ENCODE results near the gene BRCC3.
A peak's percentile ranks its signal among the peaks of the same experiment; 100 is the strongest.
"Not testable (repeated sequence)": the region's sequence is repeated elsewhere in the genome, so short reads cannot be mapped to it uniquely, and the experiment has no call there.

Gene BRCC3

DNA sequence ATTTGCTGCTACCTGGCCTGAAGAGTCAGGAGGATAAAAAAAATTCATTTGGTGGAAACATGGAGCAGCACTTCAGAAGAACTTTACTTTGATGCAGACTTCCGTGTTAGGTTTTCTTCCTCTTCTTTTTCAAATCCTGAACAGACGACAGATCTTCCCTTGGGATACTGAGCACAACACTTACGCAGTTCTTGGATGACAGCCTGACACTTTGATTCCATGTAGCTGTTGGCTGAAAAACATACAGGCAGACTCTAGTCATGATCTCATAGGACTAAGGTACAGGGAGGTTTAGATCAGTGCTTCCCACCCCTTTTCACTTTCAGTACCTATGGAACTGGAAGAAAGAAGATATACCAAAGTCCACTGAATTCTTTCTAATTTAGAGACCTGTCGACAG, 9.5 kb upstream of the BRCC3 start:
- no peak for DNase-seq

DNA sequence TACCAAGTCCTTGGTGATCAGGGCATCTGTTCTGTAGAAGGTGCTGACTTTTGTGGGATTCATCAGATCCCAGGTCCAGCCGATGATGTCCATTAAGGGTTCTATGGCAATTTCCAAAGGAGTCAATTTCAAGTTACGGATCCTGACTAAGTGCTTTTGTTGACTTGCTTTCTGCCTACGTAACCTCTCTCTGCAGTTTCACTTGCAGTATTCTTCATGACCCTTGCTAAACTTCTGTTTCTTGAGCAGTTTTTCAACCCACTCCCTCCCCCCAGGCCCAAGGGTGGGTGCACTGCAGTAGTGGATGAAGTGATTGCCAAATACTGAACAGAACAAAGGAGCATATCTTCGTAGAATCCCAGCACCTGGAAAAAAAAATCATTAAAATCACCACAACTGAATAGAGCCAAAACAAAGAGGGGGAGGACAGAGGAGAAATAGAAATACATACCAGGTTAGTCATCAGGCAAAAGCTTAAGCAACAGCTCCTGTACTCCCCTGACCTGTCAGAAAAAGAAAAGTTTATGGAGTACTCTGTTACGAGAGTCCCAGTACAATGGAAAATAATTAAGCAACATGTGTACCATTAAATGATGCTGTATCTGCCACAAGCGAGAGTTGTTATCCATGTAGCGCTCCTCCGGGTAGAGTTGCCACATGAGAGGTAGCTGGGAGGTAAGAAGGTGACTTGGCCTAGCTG, 6.1 kb upstream of the BRCC3 start:
- no peak for DNase-seq

DNA sequence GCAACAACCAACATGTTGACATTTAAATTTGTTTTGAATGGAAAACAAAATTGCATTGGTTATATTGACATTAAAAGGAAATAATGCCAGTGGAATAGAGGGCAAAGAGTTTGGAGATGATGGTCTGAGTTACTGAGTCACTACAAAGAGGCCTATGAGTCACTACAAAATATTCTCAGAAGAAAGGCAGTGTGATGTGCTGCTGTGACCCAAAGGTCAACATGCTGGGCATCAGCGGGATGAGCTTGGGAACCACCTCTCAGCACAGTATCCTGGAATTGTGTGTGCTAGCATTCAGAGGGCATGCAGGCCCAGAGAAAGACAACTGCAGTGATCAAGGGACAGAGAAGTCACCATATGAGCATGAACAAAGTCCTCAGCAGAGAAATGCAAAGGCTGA, 3.1 kb upstream of the BRCC3 start:
- no peak for DNase-seq

DNA sequence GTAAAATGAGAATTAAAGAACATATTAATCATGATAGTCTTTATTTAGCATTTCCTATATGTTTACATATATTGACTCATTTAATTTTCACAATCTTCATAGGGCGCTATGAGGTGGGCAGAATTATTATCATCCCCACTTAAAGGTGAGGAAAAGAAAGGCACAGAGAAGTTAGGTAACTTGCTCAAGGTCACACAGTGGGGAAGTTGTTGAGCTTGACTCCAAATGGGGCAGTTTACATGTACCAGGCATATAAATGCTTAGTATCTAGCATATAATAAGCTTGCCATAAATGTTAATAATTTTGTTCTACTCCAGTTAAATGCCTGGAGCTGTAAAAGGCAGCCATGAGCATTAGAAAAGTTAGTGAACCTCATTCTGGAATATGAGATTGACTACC, 1.9 kb upstream of the BRCC3 start:
- DNase-seq: no peak

DNA sequence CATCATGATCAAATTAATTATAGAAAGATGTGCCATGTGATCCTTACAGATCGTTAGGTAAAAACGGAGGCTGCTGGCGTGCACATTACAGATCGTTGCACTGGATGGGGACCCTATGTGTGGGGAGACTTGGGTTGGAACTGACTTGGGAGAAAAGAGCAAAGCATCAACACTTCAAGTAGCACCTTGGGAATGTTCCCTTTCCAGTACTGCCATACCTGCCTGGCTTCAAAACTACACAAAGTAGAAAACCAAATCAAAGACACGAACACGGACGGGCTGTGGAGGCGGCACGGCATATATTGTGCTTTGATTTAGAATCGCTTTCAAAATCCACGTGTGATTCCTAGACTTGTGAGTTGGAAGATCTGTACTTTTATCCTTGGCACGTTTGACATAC, 1.3 kb upstream of the BRCC3 start:
- DNase-seq: no peak

DNA sequence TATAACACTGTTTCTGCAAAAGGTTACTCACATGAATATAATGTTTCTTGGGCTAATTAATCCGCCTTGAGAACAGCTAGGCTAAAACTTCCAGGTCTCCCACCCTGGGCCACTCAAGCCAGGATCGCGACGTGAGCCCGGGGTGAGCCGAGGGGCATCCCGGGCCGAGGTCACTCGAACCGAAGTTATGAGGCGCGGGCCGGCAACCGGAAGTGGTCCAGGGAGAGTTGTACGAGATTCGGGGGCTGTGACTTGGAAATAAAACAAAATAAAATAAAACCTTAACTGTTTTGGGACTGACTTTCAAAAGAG, 689 bp upstream of the BRCC3 start:
- no peak for DNase-seq

DNA sequence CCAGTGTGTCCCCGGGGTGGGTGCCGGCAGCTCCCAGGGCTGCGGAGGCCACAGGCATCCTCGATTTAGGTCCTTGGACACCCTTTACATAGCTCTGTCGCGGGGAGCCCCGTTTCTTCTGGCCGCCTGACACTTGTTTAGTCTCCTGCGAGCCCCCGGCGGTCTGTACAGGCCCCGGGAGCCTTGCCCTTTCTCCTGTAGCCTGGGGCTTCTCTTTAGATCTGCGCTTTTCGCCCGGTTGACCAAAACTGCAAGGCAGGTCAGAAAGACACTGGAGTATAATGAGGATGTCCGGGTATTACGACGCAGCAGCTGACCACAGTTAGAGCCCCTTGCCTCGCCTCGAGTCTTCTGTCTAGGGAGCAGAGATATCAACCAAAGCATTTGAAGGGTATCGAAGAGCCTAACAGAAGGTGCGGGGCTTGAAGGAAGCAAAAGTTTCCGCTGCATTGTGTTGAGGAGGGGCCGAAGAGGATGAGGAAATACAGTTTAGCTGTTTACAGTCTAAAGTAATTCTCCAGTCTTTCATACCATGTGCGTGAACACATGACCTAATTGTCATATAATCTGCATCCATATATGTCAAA, 479 bp downstream of the BRCC3 start:
- DNase-seq: peak; percentile 31

DNA sequence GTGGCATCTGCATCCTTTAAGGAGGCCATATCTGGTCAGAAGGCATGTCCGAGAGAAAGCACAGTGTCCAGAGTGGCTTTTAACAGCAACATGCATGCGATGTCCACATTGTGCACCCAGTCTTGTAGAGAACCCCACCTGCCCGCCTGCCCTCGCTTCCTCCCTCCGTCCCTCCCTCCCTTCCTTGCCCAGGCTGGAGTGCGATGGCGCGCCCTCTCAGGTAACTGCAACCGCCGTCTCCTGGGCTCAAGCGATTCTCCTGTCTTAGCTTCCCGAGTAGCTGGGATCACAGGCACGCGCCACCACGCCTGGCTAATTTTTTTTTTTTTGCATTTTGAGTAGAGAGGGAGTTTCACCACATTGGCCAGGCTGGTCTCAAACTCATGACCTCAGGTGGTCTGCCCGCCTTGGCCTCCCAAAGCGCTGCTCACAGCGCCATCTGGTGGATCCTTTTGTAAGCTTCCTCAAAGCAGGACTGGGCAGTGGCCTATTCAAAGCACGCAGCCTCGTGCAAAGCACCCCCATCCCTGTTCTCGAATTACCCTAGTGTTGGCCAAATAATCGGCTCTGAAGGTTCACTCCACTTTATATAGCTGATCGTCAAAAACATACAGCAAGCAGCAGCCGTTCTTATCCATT, 15.0 kb downstream of the BRCC3 start:
- peak; percentile 52 for DNase-seq

DNA sequence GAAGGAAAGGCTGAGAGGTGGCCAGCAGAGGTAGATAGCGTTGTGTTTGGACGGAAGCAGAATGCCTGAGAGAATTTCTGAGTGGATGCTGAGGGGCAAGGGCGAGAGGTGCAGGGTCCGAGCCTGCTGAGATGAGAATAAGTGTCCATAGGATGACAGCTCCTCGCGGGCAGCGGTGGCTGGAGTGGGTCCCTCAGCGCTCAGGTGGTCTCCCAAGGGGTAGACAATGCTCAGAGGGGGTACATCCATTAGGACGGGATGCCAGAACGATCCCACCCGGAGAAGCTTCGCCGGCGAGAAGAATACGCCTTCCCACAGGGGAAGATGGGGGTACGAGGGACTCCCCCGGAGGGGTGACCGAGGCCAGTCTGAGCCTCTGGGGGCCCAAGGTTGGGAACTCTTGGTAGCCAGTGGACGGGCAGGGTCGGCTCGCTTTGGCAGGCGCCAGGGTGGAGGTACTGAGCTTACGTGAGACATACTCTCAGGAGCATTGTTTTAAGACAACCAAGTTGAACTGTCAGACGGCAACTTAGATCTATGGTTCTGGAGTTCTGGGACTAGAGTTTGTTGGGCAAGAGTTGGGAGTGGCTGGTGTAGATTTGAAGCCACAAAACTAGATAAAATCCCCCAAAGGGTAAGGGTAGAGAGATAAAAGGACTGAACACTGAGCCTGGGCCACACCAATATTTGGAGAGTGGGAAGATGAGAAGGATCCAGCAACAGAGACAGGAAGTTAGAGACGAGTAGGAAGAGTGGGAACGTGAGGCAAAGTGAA, 15.8 kb downstream of the BRCC3 start:
- DNase-seq: peak; percentile 52

DNA sequence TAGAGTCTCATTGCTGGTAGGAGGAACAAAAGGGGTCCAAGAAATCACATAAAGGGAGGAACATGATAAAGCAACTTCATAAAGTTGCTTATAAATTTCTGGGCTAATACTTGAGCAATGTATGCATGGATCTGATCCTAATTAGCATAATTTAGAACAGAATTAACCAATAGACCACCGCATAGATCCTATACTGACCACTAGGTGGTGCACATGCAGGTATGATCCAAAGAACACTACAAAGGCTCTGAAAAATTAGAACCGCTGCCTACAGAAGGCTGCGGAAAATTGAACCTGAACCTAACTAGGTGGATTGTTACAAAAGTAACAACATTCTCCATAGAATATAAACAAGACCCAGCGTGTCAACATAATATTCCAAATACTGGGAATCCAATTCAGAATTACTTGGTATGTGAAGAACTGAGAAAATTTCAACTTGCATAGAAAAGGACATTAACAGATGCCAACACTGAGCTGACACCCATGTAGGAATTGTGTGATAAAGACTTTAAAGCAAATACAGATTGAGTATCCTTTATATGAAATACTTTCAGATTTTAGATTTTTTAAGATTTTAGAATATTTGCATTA, 23.3 kb downstream of the BRCC3 start:
- peak; percentile 71 for DNase-seq

DNA sequence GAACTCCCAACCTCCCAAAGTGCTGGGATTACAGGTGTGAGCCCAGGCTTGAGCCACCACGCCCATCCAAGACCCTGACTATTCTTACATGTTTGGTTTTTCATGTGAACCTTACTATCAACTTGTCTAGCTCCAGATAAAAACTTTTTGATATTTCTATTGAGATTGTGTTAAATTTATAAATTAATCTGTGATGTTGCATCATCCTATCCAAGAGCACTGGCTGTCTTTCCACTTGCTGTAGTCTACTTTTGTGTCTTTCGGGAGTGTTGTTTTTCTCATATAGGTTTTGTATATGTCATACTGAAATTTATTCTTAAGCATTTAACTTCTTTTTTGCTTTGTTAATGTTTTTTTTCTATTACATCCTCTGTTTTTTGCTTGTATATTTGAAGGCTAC, 34.6 kb downstream of the BRCC3 start:
- no peak for DNase-seq

DNA sequence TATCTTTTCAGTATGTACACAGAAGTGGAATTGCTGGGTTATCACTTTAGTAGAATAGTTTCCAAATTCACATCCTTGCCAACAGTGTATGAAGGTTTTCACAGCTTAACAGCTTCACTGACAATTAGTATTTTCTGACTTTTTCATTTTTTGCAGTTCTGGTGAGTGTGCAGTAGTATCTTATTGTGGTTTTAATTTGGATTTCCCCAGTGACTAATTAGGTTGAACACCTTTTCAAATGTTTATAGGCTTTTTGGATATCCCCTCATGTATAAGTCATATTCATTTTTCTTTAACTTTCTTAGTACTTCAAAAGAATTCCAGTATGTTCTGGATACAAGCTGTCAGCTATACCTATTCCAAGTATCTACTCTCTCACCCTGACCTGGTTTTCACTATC, 37.1 kb downstream of the BRCC3 start:
- no peak for DNase-seq

DNA sequence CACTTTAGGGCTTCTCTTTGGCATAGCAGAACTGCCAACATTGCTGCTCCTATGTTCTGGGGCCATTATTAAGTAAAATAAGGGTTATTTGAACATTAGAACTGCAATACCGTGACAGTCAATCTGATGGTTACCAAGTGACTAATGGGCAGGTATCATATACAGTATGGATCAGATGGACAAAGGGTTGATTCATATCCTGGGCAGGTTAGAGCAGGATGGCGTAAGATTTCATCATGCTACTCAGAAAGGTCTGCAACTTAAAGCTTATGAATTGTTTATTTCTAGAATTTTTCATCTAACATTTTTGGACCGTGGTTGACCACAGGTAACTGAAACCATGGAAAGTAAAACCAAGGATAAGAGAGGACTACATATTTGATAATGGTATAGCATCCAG, 40.9 kb downstream of the BRCC3 start:
- no peak for DNase-seq

DNA sequence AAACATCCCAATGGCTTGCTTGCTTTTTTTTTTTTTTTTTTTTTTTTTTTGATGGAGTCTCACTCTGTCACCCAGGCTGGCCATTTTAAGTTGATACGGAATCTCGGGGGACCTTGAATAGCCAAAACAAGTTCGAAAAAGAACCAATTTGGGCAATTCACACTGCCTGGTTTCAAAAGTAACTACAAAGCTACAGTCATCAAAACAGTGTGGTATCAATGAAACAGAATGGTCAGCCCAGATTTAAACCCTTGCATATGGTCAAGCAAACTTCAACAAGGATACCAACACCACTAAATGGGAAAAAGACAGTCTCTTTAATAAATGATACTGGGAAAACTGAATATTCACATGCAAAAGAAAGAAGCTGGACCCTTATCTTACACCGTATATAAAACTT, 41.8 kb downstream of the BRCC3 start:
- DNase-seq: no peak

DNA sequence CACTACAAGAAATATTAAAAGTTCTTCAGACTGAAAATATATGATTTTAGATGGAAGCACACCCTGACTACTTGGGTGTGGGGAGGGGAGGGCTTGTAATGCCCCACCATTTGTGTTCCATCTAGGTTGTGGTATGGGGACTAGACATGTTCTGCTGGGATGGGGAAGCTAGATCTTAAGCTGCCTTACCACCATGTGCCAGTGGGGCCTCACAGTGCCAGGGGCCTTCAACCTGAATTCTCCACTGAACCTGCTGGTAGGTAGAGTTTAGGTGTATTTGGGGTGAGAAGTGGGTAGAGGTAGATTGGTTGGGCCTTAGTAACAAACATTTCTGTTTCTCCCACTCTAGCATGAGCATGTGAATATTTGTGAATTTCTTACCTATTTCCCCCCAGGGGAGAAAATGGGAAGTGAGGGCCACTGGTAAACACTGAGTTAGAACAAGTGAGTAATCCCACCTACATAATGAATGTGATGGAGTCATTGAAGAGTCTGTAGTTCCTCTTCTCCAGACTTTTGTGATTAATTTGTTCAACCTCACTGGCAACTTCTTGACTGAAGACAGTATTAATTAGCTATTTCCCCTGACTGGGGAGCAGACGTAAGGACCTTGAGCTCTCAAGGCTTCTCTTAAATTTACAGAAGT, 44.0 kb downstream of the BRCC3 start:
- no peak for DNase-seq

DNA sequence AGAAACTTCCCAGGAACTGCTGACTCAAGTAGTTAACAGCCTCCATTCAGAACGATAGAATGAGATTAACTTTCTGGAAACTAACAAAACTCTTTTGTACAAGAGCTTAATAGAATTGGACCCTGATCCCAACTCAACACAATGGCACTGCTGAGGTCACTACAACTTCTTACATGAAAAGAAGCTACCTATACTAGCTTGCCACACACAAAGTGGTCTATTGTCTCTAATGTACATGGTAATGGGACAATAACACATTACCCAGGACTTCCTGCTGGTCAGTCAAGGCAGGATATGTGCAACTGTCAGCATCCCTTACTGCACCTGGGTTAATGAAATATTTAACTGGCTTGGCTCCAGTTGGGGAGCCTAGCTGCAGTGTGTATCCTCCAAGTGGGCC, 56.2 kb downstream of the BRCC3 start:
- DNase-seq: peak; percentile 9

DNA sequence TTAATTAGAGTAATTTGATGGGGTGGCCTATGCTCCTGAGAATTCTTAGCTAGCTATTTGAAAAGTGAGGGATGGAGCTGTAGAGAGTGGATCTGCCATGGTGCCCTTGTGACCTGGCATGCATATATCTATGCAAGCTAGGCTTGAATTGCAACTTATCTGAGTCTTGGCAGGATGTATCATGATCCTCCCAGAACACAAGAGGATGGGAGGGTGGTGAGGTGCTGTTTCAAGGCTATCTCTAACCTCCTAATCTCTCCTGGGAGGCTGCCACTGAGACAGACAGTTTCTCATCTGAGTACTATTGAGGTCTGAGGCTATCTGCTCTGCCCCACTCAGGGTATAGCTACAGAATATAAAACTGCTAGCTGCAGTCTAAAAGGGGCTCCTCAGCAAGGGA, 56.6 kb downstream of the BRCC3 start:
- DNase-seq: peak; percentile 79

DNA sequence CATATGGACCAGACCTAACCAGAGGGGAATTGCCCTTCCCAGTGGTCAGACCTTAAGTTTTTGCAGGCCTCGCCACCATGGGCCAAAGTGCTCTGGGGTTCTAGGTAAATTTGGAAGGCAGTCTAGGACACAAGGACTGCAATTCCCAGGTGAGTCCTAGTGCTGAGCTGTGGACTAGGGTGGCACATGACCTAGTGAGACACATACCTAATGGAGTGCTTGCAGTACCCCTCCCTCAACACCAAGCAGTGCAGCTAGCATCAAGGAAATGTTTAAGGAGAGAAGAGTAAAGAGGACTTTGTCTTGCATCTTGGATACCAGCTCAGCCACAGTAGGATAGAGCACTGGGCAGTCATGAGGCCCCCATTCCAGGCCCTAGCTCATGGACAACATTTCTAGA, 60.8 kb downstream of the BRCC3 start:
- no peak for DNase-seq

DNA sequence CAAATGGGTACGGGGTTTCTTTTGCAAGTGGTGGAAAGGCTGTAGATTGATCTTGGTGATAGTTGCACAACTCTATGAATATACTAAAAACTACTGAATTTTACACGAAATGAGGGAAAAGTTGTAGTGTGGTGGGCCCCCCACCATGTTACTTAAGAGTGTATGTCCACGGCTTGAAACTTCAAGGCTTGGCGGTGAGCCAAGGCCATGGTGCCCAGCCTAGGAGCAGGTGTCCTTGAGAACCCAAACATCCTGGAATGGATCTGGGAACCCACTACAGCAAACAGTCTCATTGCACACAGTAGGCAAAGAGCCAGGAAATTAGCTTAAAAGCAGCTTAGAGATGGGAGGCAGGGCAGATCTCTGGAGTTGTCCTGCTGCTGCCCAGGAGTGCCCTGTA, 62.9 kb downstream of the BRCC3 start:
- no peak for DNase-seq

DNA sequence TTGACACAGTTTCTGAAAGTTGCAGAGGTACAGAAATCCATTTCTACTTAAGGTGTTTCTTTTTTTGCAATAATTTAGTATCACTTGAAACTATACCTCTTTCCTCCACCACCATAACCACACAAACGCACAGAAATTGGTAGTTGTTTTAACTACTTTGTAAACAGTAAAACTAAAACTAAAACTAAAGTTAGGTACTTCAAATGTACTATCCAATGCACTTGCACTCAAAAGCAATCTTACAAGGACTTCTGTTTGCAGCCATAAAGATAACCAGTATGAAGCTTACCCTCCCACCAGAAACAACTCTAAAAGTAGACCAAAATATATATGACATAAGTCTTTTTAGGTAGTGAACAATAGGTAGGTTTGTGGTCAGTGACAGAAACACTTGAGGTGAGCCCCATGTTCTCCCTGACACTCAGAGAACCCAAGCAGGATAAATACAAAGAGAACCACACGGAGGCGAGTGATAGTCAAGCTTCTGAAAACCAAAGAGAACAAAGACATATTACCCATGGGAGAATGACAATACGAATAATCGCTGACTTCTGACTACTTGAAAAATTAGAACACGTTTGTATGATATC, 72.7 kb downstream of the BRCC3 start:
- DNase-seq: no peak

DNA sequence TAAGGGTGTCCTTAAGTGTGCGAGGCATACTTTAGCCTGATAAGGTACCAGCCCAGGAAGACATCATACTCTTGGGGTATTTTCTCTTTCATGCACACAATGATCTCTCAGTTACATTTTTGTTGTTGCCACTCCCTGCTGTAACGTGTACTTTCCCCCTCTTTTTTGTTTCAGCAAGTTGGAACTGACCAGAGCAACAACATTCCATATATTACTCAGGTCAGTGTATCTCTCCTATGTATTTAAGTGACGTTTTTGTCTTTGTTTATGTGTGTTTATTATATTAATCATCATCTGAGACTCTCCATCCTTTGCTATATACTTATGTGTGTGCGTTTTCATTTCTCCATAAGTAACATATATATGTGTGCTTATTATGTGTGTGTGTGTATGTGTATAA, 73.6 kb downstream of the BRCC3 start:
- no peak for DNase-seq

DNA sequence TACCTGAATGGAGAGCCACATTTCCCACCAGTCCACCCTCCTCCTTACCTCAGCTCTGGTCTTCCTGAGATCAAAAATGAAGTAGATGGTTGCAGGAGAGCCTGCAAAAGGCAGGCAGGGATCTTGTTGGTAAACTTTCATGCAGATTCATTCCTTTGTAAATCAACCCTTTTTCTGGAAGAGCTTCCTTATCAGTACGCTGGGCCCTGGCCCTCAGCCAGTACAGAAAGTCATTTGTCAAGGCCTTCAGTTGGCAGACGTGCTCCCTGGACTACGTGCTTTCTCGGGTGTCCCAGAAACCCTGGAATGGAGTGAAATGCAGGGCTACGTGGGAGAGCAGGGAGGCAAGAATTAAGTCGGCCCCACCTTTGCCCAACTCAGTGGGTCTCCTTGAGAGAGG, 76.3 kb downstream of the BRCC3 start:
- peak; percentile 25 for DNase-seq

DNA sequence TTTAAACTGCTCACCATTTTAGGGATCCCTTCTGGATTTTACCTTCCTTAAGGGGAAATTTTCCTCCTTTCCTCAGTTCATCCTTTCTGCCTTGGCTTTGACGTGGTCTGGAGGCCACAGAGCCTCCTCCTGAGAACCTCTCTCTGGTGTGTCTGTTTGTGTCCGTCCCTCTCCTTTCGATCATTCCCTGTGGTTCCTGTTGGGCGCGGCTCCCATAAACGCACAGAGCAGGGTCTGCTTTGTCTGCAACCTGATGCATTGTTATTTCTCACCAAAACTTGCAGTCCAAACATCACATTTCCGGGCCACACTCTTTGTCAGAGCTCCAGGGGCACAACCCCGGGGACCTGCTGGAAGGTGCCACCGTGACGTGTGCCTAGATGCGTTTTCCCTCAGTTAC, 76.9 kb downstream of the BRCC3 start:
- not testable (repeated sequence) for DNase-seq
